Measurements from ENCODE around the gene BNC2. TPM values are rescaled to one million over a fixed set of nuclear protein-coding genes. Genes with fewer than 3 reads are reported as not detected.

BNC2 gene
- total and polyA plus RNA-seq, 2 of the 13 experiments (the other 11 are each of a cell fraction or from before 2014, with no cell fraction given): not detected

DNA sequence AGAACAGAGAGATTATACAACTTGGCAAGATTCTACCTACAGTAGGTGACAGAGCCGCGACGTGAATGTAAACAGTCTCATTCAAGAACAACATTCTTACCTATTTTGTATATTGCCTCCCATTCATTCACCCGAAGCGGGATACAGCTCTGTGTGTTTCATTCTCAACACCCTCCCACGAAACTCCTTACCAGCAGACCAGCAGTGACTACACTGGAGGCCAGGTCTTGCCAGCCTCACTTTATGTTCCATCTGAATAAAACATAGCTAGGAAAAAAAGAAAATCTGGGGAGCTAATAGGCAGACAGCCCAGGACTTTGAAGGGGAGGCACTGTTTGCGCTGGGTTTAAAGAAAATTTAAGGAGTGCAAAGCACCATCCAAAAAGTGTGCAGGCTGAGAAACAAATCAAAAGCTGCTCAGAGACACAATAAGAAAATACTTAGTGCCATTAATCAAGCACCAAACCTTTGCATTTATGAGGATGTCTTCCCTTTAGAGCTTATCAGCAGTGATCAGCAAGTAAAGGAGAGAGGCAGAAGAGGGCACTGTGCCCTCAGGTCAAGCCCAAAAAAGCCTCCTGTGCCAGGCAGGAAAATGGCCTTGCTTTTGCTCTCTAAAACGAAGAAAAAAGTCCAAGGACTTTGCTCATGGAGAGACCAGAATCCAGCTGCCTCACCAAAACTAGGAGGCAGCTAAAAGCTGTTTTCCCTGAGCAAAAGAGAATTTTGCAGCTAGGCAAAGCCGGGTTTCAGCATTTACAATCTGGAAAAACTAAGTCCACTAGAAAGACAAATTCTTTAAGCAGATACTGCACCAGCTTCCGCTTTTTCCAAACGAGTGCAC, 295.1 kb downstream of the BNC2 start:
- FAIRE-seq (no peak), ATAC-seq (no peak), DNase-seq (ENCODE audit: low spot score) (no peak)
- Histone ChIP-seq H3K4me1 (ENCODE audit: insufficient read depth, low read length) (no peaks in the 10 kb centered on the region), H3K4me3 (replicated peaks in 1 of 3; ENCODE audit: insufficient read depth in 1 of 3, low read depth in 2 of 3, low read length in 3 of 3) (no peak overlapping the region), H3K9me3 (ENCODE audit: low read length) (no peaks in the 10 kb centered on the region), H3K4me2 (ENCODE audit: low read depth, low read length) (no peak overlapping the region), H3K36me3 (replicated peaks in 1 of 2; ENCODE audit: control insufficient read depth in 1 of 2, insufficient read depth in 2 of 2, low read length in 2 of 2) (no peaks in the 10 kb centered on the region), H3K27me3 (ENCODE audit: control insufficient read depth in 1 of 2, insufficient read depth in 2 of 2, low read length in 2 of 2) (no peaks in the 10 kb centered on the region; a peak in 1 of 5 replicates), H3K9ac (ENCODE audit: insufficient read depth, low read depth, low read length) (no peak overlapping the region), H2AFZ (ENCODE audit: low read length) (no peak overlapping the region), H4K20me1 (ENCODE audit: insufficient read depth, low read length) (no peaks in the 10 kb centered on the region), H3K79me2 (ENCODE audit: insufficient read depth, low read length) (no peaks in the 10 kb centered on the region), H3K27ac (ENCODE audit: extremely low read length, insufficient read depth, low read length) (no peak overlapping the region)
- intact Hi-C loops (cut with micrococcal nuclease; ENCODE audit: unreplicated experiment): no loop called here
- ChIA-PET CTCF (ENCODE audit: low intra/inter-chr PET ratio, low total read pairs) (no interaction called here), POLR2A (no interaction called here)
- TF ChIP-seq ZNF30 (CRISPR knock-in tag; IDR thresholded peaks at IDR 0.05) (no peak), SRF (IDR thresholded peaks at IDR 0.05; ENCODE audit: low read depth, low read length) (no peak), ETV5 (CRISPR knock-in tag; IDR thresholded peaks at IDR 0.05; ENCODE audit: borderline replicate concordance) (no peak), ARNT2 (CRISPR knock-in tag; IDR thresholded peaks at IDR 0.05; ENCODE audit: low read depth) (no peak), ZNF883 (CRISPR knock-in tag; IDR thresholded peaks at IDR 0.05; ENCODE audit: not compliant biosample characterization) (no peak), STAT5B (CRISPR knock-in tag; IDR thresholded peaks at IDR 0.05) (no peak), HOXA7 (CRISPR knock-in tag; IDR thresholded peaks at IDR 0.05) (no peak), FOXK2 (IDR thresholded peaks at IDR 0.05) (no peak), FOXA1 (IDR thresholded peaks at IDR 0.05) (no peak), FOXA1 (CRISPR knock-in tag; IDR thresholded peaks at IDR 0.05) (no peak), ZNF720 (CRISPR knock-in tag; IDR thresholded peaks at IDR 0.05) (no peak), KDM6A (CRISPR knock-in tag; IDR thresholded peaks at IDR 0.05; ENCODE audit: low read depth) (no peak), RELA (CRISPR knock-in tag; IDR thresholded peaks at IDR 0.05) (no peak)
- TF ChIP-seq, protein P1, sequence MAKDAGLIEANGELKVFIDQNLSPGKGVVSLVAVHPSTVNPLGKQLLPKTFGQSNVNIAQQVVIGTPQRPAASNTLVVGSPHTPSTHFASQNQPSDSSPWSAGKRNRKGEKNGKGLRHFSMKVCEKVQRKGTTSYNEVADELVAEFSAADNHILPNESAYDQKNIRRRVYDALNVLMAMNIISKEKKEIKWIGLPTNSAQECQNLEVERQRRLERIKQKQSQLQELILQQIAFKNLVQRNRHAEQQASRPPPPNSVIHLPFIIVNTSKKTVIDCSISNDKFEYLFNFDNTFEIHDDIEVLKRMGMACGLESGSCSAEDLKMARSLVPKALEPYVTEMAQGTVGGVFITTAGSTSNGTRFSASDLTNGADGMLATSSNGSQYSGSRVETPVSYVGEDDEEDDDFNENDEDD (CRISPR knock-in tag; IDR thresholded peaks at IDR 0.05; ENCODE audit: borderline replicate concordance): no peak
- TF ChIP-seq, protein P2, sequence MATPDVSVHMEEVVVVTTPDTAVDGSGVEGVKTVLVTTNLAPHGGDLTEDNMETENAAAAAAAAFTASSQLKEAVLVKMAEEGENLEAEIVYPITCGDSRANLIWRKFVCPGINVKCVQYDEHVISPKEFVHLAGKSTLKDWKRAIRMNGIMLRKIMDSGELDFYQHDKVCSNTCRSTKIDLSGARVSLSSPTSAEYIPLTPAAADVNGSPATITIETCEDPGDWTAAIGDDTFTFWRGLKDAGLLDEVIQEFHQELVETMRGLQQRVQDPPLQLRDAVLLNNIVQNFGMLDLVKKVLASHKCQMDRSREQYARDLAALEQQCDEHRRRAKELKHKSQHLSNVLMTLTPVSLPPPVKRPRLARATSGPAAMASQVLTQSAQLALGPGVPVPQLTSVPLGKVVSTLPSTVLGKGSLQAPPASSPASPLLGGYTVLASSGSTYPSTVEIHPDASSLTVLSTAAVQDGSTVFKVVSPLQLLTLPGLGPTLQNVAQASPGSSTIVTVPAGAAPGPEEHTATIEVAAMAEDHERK (CRISPR knock-in tag; IDR thresholded peaks at IDR 0.05; ENCODE audit: low read depth): no peak
- no TSS peak for BruUV-seq (replicated peaks)
- 19% methylated on average over 11 of the region's 11 CpGs for WGBS (ENCODE audit: low lambda C conversion rate)
- in situ Hi-C loops (cut with HindIII; ENCODE audit: extremely low pct_ligation_motif_present, low pct_unique_long_range_greater_than_20kb): no loop called here
